Lung (tissue), 12 donors: ENCODE data around the gene RACGAP1. TPM values are rescaled to one million over a fixed set of nuclear protein-coding genes. Genes with fewer than 3 reads are reported as not detected.
A peak's percentile ranks its signal among the peaks of the same experiment; 100 is the strongest.

Source experiments
- ATAC-seq: fragments of 200-7000 bp; cut with Tn5 transposase; one replicate; pipeline ENCODE4 v1.9.1; 2020; ENCODE audit warnings: moderate number of reproducible peaks; ENCODE audit not compliant: insufficient read depth, low FRiP score
- DNase-seq, 3 donors: peaks; one replicate each; pipeline ENCODE4 v3.0.0-alpha.2; 2013 to 2017
- H3K27ac ChIP-seq, 2 donors: one replicate each; pipeline ENCODE4 v1.5.1; 2013; ENCODE audit warnings: mild to moderate bottlenecking in 2 of 2, moderate library complexity in 2 of 2, control low read depth in 1 of 2, inconsistent platforms in 1 of 2, low read depth in 1 of 2, low read length in 1 of 2
- H3K27me3 ChIP-seq, 3 donors: one replicate each; pipeline ENCODE4 v1.5.1; 2013; ENCODE audit warnings: low read length in 2 of 3; ENCODE audit not compliant: control insufficient read depth in 3 of 3, insufficient read depth in 3 of 3
- H3K36me3 ChIP-seq, 4 donors: one replicate each; pipeline ENCODE4 v1.5.1; 2013; ENCODE audit warnings: low read length in 4 of 4, mild to moderate bottlenecking in 1 of 4, moderate library complexity in 1 of 4; ENCODE audit not compliant: control insufficient read depth in 4 of 4, insufficient read depth in 4 of 4
- H3K4me1 ChIP-seq, 5 donors: one replicate each; pipeline ENCODE4 v1.5.1; 2013; ENCODE audit warnings: low read length in 5 of 5, mild to moderate bottlenecking in 2 of 5, moderate library complexity in 1 of 5; ENCODE audit not compliant: control insufficient read depth in 5 of 5, insufficient read depth in 5 of 5
- H3K4me3 ChIP-seq: one replicate; pipeline ENCODE4 v1.5.1; 2013; ENCODE audit warnings: mild to moderate bottlenecking, control low read depth, moderate library complexity
- H3K9ac ChIP-seq, 2 donors: one replicate each; pipeline ENCODE4 v1.5.1; 2013; ENCODE audit warnings: low read length in 2 of 2, control low read depth in 1 of 2; ENCODE audit not compliant: insufficient read depth in 1 of 2
- H3K9me3 ChIP-seq, 4 donors: one replicate each; pipeline ENCODE4 v1.5.1; 2013; ENCODE audit warnings: low read length in 3 of 4, mild to moderate bottlenecking in 1 of 4, moderate library complexity in 1 of 4; ENCODE audit not compliant: control insufficient read depth in 4 of 4, insufficient read depth in 3 of 4
- WGBS, 2 donors: extraction: QIAGEN DNeasy Blood & Tissue Kit; methylation state at CpG; one replicate each; pipeline ENCODE4 v1.1.7; 2013; 5-methylcytosine and 5-hydroxymethylcytosine counted together
- polyA plus RNA-seq, 2 donors: library from polyadenylated mRNA; stranded (reverse); fragments of 200-250 nt; gene quantifications; one replicate each; pipeline ENCODE4 v1.2.1, GENCODE V29; 2013
- total RNA-seq, 2 donors: library from RNA; depleted of rRNA in 1 of 2; stranded (reverse); fragments of >200 nt in 1 of 2; gene quantifications; one replicate each; pipeline ENCODE4 v1.2.1, GENCODE V29; 2014 to 2021
- TF ChIP-seq, protein P1 (sequence below): IDR thresholded peaks from 2 replicates; pipeline ENCODE4 v1.5.1; 2012; ENCODE audit warnings: mild to moderate bottlenecking; ENCODE audit errors: control extremely low read depth, extremely low read depth
- donor health status: control.
- donor health status: control.
- donor health status: Bipolar disorder and iron deficiency.
- donor health status: healthy.
- donor health status: DM: yes; HTN: yes; CAD: no.

RACGAP1 gene
- total and polyA plus RNA-seq, 4 donors, result 3.8 to 26.8 (median 10.2) TPM

DNA sequence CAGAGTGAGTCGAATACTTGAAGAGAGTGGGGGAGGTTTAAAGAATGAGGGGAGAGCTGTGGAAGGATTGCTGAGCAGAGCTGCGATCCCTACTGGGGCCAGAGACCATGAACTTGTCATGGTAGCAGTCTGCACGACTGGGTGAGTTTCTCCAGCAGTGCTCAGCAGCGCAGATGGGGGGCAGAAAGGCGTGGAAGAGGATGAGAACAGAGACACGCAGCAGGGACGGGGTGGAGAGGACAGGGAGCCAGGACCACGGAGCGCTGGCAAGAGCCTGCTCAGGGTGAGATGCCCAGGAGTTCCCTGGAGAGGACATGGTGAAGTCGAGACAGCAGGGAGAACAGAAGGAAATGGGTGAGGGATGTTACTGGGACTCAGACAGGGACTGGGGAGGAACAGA lies 54.6 kb downstream of the RACGAP1 start:
- Histone ChIP-seq H3K27me3 (peaks cover 0 to 26% (median 3%) of the 10 kb centered on the region in 3 donors), H3K9me3 (no peaks in the 10 kb centered on the region), H3K4me3 (no peak overlapping the region), H3K9ac (no peak overlapping the region), H3K4me1 (peaks cover 0 to 22% (median 0%) of the 10 kb centered on the region in 5 donors), H3K27ac (no peak overlapping the region), H3K36me3 (no peaks in the 10 kb centered on the region)
- 74 to 89% methylated on average over 10 of the region's 10 CpGs for WGBS, 2 donors
- DNase-seq, result peak in 1 of 3 donors; percentile 4
- ATAC-seq, result no peak
- TF ChIP-seq, protein P1, sequence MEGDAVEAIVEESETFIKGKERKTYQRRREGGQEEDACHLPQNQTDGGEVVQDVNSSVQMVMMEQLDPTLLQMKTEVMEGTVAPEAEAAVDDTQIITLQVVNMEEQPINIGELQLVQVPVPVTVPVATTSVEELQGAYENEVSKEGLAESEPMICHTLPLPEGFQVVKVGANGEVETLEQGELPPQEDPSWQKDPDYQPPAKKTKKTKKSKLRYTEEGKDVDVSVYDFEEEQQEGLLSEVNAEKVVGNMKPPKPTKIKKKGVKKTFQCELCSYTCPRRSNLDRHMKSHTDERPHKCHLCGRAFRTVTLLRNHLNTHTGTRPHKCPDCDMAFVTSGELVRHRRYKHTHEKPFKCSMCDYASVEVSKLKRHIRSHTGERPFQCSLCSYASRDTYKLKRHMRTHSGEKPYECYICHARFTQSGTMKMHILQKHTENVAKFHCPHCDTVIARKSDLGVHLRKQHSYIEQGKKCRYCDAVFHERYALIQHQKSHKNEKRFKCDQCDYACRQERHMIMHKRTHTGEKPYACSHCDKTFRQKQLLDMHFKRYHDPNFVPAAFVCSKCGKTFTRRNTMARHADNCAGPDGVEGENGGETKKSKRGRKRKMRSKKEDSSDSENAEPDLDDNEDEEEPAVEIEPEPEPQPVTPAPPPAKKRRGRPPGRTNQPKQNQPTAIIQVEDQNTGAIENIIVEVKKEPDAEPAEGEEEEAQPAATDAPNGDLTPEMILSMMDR, result no peak

DNA sequence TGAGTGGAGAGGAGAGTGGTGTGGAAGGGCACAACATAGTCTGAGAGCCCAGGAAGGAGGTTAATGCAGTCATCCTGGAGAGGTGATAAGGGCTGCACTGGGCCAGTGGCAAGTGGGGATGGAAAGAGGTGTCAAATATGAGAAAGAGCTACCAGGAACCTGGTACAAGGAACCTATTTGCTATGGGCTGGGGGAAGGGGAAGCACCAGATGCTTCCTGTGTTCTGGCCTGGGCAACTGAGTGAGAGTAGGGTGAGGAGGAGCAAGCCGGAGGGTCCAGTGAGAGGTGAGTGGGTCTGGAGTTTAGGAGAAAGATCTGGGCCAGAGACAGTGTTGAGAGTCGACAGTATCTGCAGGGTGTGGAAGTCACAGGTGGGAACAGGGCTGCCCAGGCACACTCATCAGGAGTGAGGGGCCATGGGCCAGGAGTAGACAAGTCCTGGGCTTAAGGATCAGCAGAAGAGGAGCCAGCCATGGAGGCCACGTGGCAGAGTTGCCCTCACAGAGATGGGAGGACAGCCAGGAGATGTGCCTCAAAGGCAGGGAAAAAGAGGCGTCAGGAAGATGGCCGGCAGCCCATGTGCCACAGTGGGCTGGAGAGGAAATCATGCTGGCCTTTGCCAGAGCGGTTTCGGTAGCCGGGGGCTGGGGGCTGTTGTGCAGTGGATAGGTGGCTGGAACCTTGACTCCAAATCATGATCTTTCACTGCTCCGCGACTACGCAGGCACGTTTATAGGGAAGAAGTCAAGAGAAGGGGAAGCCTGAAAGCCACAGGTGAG lies 55.5 kb downstream of the RACGAP1 start:
- TF ChIP-seq, protein P1, result no peak
- H3K4me3 ChIP-seq, result no peak overlapping the region
- peak in 1 of 3 donors; percentile 6 for DNase-seq
- H3K36me3 ChIP-seq, result no peaks in the 10 kb centered on the region
- H3K9me3 ChIP-seq, result no peaks in the 10 kb centered on the region
- no peak overlapping the region for H3K9ac ChIP-seq
- no peak for ATAC-seq
- no peak overlapping the region for H3K27ac ChIP-seq
- whole genome bisulfite sequencing, 2 donors, result 73 to 76% methylated on average over 12 of the region's 12 CpGs
- H3K27me3 ChIP-seq, result peaks cover 0 to 26% (median 3%) of the 10 kb centered on the region in 3 donors
- H3K4me1 ChIP-seq, result peaks cover 0 to 18% (median 0%) of the 10 kb centered on the region in 5 donors

DNA sequence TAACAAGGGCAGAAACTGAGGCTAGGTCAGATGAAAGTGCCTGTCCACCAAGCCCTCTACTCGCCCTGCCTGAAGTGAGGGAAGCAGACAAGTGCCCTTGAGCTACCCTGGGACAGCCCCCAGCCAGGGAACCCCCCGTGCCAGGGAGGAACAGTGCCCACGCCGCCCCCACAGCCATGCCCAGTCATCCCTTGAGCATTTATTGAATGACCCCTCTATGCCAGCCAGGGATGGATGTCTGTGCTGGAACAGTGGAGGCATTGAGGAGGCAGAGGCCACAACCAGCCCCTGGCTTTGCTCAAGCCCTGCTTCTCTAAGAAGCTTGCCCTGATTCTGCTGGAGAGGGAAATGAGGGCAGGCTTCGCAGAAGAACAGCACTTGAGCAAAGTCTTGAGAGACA lies 56.3 kb downstream of the RACGAP1 start:
- peaks cover 0 to 26% (median 3%) of the 10 kb centered on the region in 3 donors for H3K27me3 ChIP-seq
- WGBS, 2 donors, result 76 to 80% methylated on average over 5 of the region's 5 CpGs
- H3K4me3 ChIP-seq, result no peak overlapping the region
- no peak overlapping the region for H3K27ac ChIP-seq
- no peaks in the 10 kb centered on the region for H3K9me3 ChIP-seq
- no peaks in the 10 kb centered on the region for H3K36me3 ChIP-seq
- ATAC-seq (no peak), DNase-seq (no peak)
- no peak overlapping the region for H3K9ac ChIP-seq
- TF ChIP-seq, protein P1, result no peak
- H3K4me1 ChIP-seq, result peaks cover 0 to 12% (median 0%) of the 10 kb centered on the region in 5 donors
